Kidney (tissue), 14 donors: ENCODE data around the gene HLA-E. TPM values are rescaled to one million over a fixed set of nuclear protein-coding genes. Genes with fewer than 3 reads are reported as not detected.

Experiments used
- DNase-seq, 5 donors: peaks; one replicate each; pipeline ENCODE4 v3.0.0-alpha.2; 2013 to 2020
- FAIRE-seq: peaks from 2 replicates; lab custom pipeline; 2012; peaks lifted over from hg19 to GRCh38; lab: Jason Lieb, UNC
- H3K27ac ChIP-seq, 2 donors: one replicate each; pipeline ENCODE4 v1.7.0; 2013; ENCODE audit warnings: low read depth in 2 of 2, low read length in 2 of 2, inconsistent platforms in 1 of 2
- H3K27me3 ChIP-seq: one replicate; pipeline ENCODE4 v1.7.1; 2013; ENCODE audit warnings: low read length, inconsistent platforms; ENCODE audit not compliant: control insufficient read depth, insufficient read depth
- H3K36me3 ChIP-seq, 3 donors: one replicate each; pipeline versions ENCODE4 v1.7.0 to v1.7.1; 2013; ENCODE audit warnings: low read length in 3 of 3, control low read depth in 1 of 3, inconsistent platforms in 1 of 3; ENCODE audit not compliant: insufficient read depth in 3 of 3, control insufficient read depth in 2 of 3
- H3K4me1 ChIP-seq, 3 donors: one replicate each; pipeline versions ENCODE4 v1.7.0 to v1.7.1; 2013; ENCODE audit warnings: low read length in 3 of 3, inconsistent platforms in 1 of 3, low read depth in 1 of 3; ENCODE audit not compliant: control insufficient read depth in 2 of 3, insufficient read depth in 2 of 3
- H3K4me3 ChIP-seq, 3 donors: one replicate each; pipeline versions ENCODE4 v1.7.0 to v1.8.1; 2013; ENCODE audit warnings: low read length in 3 of 3, control low read depth in 1 of 3, inconsistent platforms in 1 of 3
- H3K9ac ChIP-seq, 3 donors: one replicate each; pipeline versions ENCODE4 v1.7.0 to v1.7.1; 2013; ENCODE audit warnings: low read length in 3 of 3, control low read depth in 1 of 3, inconsistent platforms in 1 of 3
- H3K9me3 ChIP-seq, 3 donors: one replicate each; pipeline versions ENCODE4 v1.7.0 to v1.7.1; 2013; ENCODE audit warnings: low read length in 3 of 3, control low read depth in 1 of 3, inconsistent platforms in 1 of 3; ENCODE audit not compliant: control insufficient read depth in 2 of 3, insufficient read depth in 1 of 3
- intact Hi-C: fragments of 100-400 bp; cut with DNase I; formaldehyde crosslinking; loops from one replicate; pipeline ENCODE4 v1.11.1; 2022
- polyA plus RNA-seq: library from polyadenylated mRNA; stranded (reverse); fragments of 350-450 nt; fragmentation: Illumina TruSeq; extraction: RNeasy Lipid Tissue Mini Kit (QIAGEN cat#74804); gene quantifications from one replicate; pipeline ENCODE4 v1.2.3, GENCODE V29; 2014; ENCODE audit warnings: low read depth, low replicate concordance; ENCODE audit not compliant: insufficient read depth
- total RNA-seq: library from RNA; stranded (reverse); fragmentation: NEBNext Ultra II Directional; extraction: Animal tissue kit (Norgen Biotek cat#: 25700); gene quantifications from one replicate; pipeline ENCODE4 v1.2.1, GENCODE V29; 2021
- TF ChIP-seq, protein P1 (sequence below): IDR thresholded peaks from 3 replicates; pipeline ENCODE4 v1.5.1; 2012; ENCODE audit warnings: mild to moderate bottlenecking, moderate library complexity, borderline replicate concordance; ENCODE audit not compliant: insufficient read depth; ENCODE audit errors: extremely low read depth
- donor health status: control.
- donor health status: control.
- donor health status: control.
- donor health status: control.
- donor health status: control.
- donor health status: DM: yes; HTN: yes; CAD: no.
- donor health status: Normal renal cell carcinoma (clear cell type).

HLA-E gene
- total and polyA plus RNA-seq, 2 donors from 2014 or later = 387 to 525 TPM

DNA sequence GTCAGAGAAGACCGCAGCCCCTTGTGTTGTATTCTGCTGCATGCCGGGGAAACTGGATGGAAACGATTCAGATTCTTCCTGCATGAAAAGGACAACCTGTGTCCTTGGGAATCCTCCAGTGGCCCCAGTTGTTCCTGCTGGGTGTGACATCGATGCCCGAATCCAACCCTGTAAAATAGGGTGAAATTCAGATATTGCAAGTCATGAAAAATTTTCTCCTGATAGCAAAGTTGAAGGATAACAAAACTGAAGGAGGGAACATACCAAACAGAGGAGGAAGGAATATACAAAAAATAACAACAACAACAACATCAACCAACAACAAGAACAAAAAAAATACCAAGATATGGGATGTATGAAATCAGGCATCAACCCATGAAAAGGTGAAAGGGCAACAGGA, 28.3 kb upstream of the HLA-E start:
- Histone ChIP-seq H3K9me3 (peaks cover 0 to 2% (median 0%) of the 10 kb centered on the region in 3 donors), H3K27ac (no peak overlapping the region), H3K27me3 (peaks cover 61% of the 10 kb centered on the region), H3K36me3 (no peaks in the 10 kb centered on the region), H3K4me1 (peaks cover 0 to 8% (median 3%) of the 10 kb centered on the region in 3 donors), H3K4me3 (no peak overlapping the region), H3K9ac (no peak overlapping the region)
- intact Hi-C loops = no loop called here
- FAIRE-seq = no peak
- TF ChIP-seq, protein P1, sequence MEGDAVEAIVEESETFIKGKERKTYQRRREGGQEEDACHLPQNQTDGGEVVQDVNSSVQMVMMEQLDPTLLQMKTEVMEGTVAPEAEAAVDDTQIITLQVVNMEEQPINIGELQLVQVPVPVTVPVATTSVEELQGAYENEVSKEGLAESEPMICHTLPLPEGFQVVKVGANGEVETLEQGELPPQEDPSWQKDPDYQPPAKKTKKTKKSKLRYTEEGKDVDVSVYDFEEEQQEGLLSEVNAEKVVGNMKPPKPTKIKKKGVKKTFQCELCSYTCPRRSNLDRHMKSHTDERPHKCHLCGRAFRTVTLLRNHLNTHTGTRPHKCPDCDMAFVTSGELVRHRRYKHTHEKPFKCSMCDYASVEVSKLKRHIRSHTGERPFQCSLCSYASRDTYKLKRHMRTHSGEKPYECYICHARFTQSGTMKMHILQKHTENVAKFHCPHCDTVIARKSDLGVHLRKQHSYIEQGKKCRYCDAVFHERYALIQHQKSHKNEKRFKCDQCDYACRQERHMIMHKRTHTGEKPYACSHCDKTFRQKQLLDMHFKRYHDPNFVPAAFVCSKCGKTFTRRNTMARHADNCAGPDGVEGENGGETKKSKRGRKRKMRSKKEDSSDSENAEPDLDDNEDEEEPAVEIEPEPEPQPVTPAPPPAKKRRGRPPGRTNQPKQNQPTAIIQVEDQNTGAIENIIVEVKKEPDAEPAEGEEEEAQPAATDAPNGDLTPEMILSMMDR = no peak
- no peak for DNase-seq

DNA sequence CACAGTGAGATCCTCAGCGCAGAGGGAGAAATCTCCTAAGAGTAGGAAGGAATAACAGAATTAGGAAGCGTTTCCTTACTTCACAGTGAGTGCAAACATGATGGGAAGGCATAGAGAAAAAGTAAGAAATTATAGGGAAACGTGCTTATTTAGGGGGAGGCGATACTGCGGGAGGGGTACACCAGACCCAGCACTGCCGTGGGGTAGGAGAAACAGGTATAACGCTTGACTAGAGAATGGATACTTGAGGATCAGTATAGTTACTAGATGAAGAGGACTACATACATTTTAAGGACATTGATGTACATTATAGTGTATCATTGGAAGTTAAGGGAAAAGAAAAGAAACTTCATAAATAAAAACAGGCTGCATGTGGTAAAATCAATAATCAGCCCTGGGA, 26.8 kb upstream of the HLA-E start:
- Histone ChIP-seq H3K9ac (no peak overlapping the region), H3K27me3 (peaks cover 66% of the 10 kb centered on the region), H3K27ac (no peak overlapping the region), H3K4me1 (peaks cover 0 to 13% (median 3%) of the 10 kb centered on the region in 3 donors), H3K36me3 (no peaks in the 10 kb centered on the region), H3K9me3 (peaks cover 0 to 2% (median 0%) of the 10 kb centered on the region in 3 donors), H3K4me3 (no peak overlapping the region)
- intact Hi-C loops = no loop called here
- FAIRE-seq (no peak), DNase-seq (no peak)
- TF ChIP-seq, protein P1 = no peak

DNA sequence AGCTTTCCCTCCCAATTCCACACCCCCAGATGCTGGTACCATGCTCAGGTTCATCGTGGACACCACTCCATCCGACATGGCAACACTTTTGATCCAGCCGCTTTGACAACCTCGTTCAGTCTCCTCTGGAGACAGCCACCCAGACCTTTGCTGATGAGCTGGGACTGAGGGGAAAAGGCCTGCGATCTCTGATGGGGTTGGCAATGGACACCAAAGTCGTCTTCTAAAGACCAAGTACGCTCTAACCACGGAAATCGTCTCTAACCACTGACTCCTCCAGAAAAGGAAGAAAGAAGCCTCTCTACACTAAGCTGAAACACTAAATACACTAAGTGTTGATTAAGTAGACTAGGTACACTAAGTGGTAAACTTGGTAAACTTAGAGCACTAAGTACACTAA, 26.1 kb upstream of the HLA-E start:
- FAIRE-seq = no peak
- intact Hi-C loops = no loop called here

More for the DNA sequence above, 26.1 kb upstream of the HLA-E start:
- Histone ChIP-seq H3K27me3 (peaks cover 68% of the 10 kb centered on the region), H3K9me3 (peaks cover 0 to 2% (median 0%) of the 10 kb centered on the region in 3 donors), H3K9ac (no peak overlapping the region), H3K4me1 (peaks cover 0 to 13% (median 3%) of the 10 kb centered on the region in 3 donors), H3K4me3 (no peak overlapping the region), H3K27ac (no peak overlapping the region), H3K36me3 (no peaks in the 10 kb centered on the region)
- DNase-seq = no peak
- TF ChIP-seq, protein P1 = no peak
